Panc1 (cell line): ENCODE data around the gene MED12. TPM values are rescaled to one million over a fixed set of nuclear protein-coding genes. Genes with fewer than 3 reads are reported as not detected.

ENCODE experiments used
- ATAC-seq: fragments of 200-7000 bp; cut with Tn5 transposase; 2 replicates; pipeline ENCODE4 v1.9.1; 2020; ENCODE audit warnings: mild to moderate bottlenecking, moderate library complexity
- BruUV-seq: library from RNA; stranded (reverse); fragments of 400-500 nt; replicated peaks from 2 replicates; lab custom pipeline; 2021; lab: Mats Ljungman, UMichigan
- CTCF ChIA-PET: fragments of 300-600 bp; sonication (Branson Sonifier 250); formaldehyde crosslinking; loops from one replicate; lab custom pipeline; 2022; ENCODE audit warnings: antibody characterized with exemption; lab: Charles Lee
- POLR2A ChIA-PET: fragments of 300-600 bp; sonication (Branson Sonifier 250); formaldehyde crosslinking; loops from one replicate; lab custom pipeline; 2022; ENCODE audit warnings: antibody characterized with exemption; lab: Charles Lee
- DNase-seq: peaks from one replicate; pipeline ENCODE4 v3.0.0-alpha.2; 2010; ENCODE audit warnings: low read depth, low spot score
- H3K27ac ChIP-seq: 2 replicates; pipeline ENCODE4 v1.5.1; 2011; ENCODE audit warnings: mild to moderate bottlenecking, low read length, inconsistent platforms
- H3K27me3 ChIP-seq: fragments of 200-500 bp; sonication (Bioruptor generic); 2 replicates; pipeline ENCODE4 v1.6.0; 2014; ENCODE audit warnings: low read length, inconsistent platforms; ENCODE audit not compliant: control insufficient read depth, insufficient read depth
- H3K36me3 ChIP-seq: fragments of 200-500 bp; sonication (Bioruptor generic); 2 replicates; pipeline ENCODE4 v1.5.1; 2014; ENCODE audit warnings: inconsistent platforms, mild to moderate bottlenecking, low read length, moderate library complexity; ENCODE audit not compliant: control insufficient read depth, insufficient read depth
- H3K4me1 ChIP-seq: 2 replicates; pipeline ENCODE4 v1.5.1; 2011; ENCODE audit warnings: inconsistent platforms, mild to moderate bottlenecking, low read length, moderate library complexity; ENCODE audit not compliant: control insufficient read depth, insufficient read depth
- H3K4me3 ChIP-seq, 2 experiments: 2 replicates each; pipeline ENCODE4 v1.5.1; 2011 to 2012; ENCODE audit warnings: low read depth in 2 of 2, low read length in 2 of 2, mild to moderate bottlenecking in 2 of 2, inconsistent platforms in 1 of 2, moderate library complexity in 1 of 2
- H3K9me3 ChIP-seq: fragments of 200-500 bp; sonication (Bioruptor generic); 2 replicates; pipeline ENCODE4 v1.5.1; 2014; ENCODE audit warnings: low read depth, mild to moderate bottlenecking, inconsistent platforms, low read length, moderate library complexity; ENCODE audit not compliant: control insufficient read depth, insufficient read depth
- CTCF ChIP-seq: fragments of 450-650 bp; IDR thresholded peaks from 2 replicates; pipeline ENCODE4 v1.5.1; 2017; ENCODE audit warnings: mild to moderate bottlenecking
- POLR2AphosphoS5 ChIP-seq: IDR thresholded peaks from 2 replicates; pipeline ENCODE4 v1.6.1; 2012; ENCODE audit warnings: mild to moderate bottlenecking, low read depth, low read length, moderate library complexity
- REST ChIP-seq, 2 experiments: IDR thresholded peaks; 2 replicates each; pipeline ENCODE4 v1.6.1; 2011 to 2012; ENCODE audit warnings: low read depth in 2 of 2, control low read depth in 1 of 2, low read length in 1 of 2, mild to moderate bottlenecking in 1 of 2, moderate library complexity in 1 of 2; ENCODE audit not compliant: insufficient read depth in 1 of 2
- SIN3A ChIP-seq: IDR thresholded peaks from 2 replicates; pipeline ENCODE4 v1.6.1; 2012; ENCODE audit warnings: low read depth, mild to moderate bottlenecking, low read length, moderate library complexity, borderline replicate concordance; ENCODE audit not compliant: insufficient read depth
- TCF7L2 ChIP-seq: IDR thresholded peaks from 2 replicates; pipeline ENCODE4 v1.6.1; 2011; ENCODE audit warnings: mild to moderate bottlenecking, low read depth, low read length, inconsistent platforms
- in situ Hi-C: cut with HindIII; loops from 2 replicates; pipeline ENCODE4 v1.10.0; 2016; ENCODE audit warnings: low sequenced_read_pairs, low pct_unique_long_range_greater_than_20kb
- intact Hi-C: fragments of 100-400 bp; cut with micrococcal nuclease; formaldehyde crosslinking; loops from one replicate; pipeline ENCODE4 v1.10.0; 2022; ENCODE audit not compliant: unreplicated experiment
- total RNA-seq: library from RNA; stranded (reverse); gene quantifications from one replicate; pipeline ENCODE4 v1.2.1, GENCODE V29; 2021; ENCODE audit not compliant: unreplicated experiment

MED12 gene
- total RNA-seq, 1 experiment from 2014 or later: 42.0 TPM

- POLR2A ChIA-PET: no interaction called here
- ATAC-seq: no peak
- BruUV-seq: no TSS peak
- CTCF ChIA-PET: interaction anchor here (0.8 kb wide), 1 partner anchor 19 kb away, joined by 14 read pairs; no protein-coding TSS in a partner anchor
- Histone ChIP-seq H3K36me3 (no peaks in the 10 kb centered on the region), H3K4me3 (no peak overlapping the region), H3K9me3 (no peaks in the 10 kb centered on the region), H3K27me3 (no peaks in the 10 kb centered on the region), H3K4me1 (no peaks in the 10 kb centered on the region), H3K27ac (no peak overlapping the region)
- DNase-seq: no peak
- in situ Hi-C loops (no loop called here), intact Hi-C loops (no loop called here)
- TF ChIP-seq TCF7L2: no peak
- no peak for TF ChIP-seq CTCF
These were observed 6.4 kb upstream of the MED12 start for GRCh38 chrX:71111921-71112431.

- Histone ChIP-seq H3K4me1 (peaks cover 5% of the 10 kb centered on the region), H3K27ac (no peak overlapping the region), H3K27me3 (no peaks in the 10 kb centered on the region), H3K9me3 (no peaks in the 10 kb centered on the region), H3K4me3 (no peak overlapping the region), H3K36me3 (no peaks in the 10 kb centered on the region)
- ChIA-PET POLR2A (no interaction called here), CTCF (no interaction called here)
- in situ Hi-C loops: no loop called here
- no TSS peak for BruUV-seq
- TF ChIP-seq TCF7L2 (no peak), REST (IDR thresholded peaks at IDR 0.05; ENCODE audit: insufficient read depth in 1 of 2, low read depth in 2 of 2, low read length in 1 of 2) (no peak), CTCF (no peak), POLR2AphosphoS5 (no peak), SIN3A (no peak)
- no peak for ATAC-seq
- intact Hi-C loops: no loop called here
- no peak for DNase-seq
These were observed 1.0 kb upstream of the MED12 start for GRCh38 chrX:71117358-71117757.
